Activated CD8-positive, alpha-beta T cell treated with anti-CD3 and anti-CD28 coated beads for 36 hours (primary cell): Measurements from ENCODE around the gene MTA3. TPM values are rescaled to one million over a fixed set of nuclear protein-coding genes. Genes with fewer than 3 reads are reported as not detected.
A peak's percentile ranks its signal among the peaks of the same experiment; 100 is the strongest.

Source experiments
- ATAC-seq: fragments of 200-7000 bp; cut with Tn5 transposase; one replicate; pipeline ENCODE4 v1.10.0; 2021; ENCODE audit warnings: mild to moderate bottlenecking, moderate library complexity
- CTCF ChIA-PET: fragments of 350-600 bp; sonication (Branson Sonifier 250); formaldehyde crosslinking; loops from one replicate; lab custom pipeline; 2021; ENCODE audit warnings: antibody characterized with exemption; lab: Charles Lee
- POLR2A ChIA-PET: fragments of 350-600 bp; sonication (Branson Sonifier 250); formaldehyde crosslinking; loops from one replicate; lab custom pipeline; 2021; ENCODE audit warnings: antibody characterized with exemption; lab: Charles Lee
- DNase-seq: peaks from one replicate; pipeline ENCODE4 v3.0.0-alpha.2; 2020
- H3K27ac Mint-ChIP-seq: one replicate; pipeline ENCODE4 v1.8.0; 2021; ENCODE audit warnings: mild to moderate bottlenecking, mixed read lengths
- H3K27me3 Mint-ChIP-seq: one replicate; pipeline ENCODE4 v1.8.0; 2021; ENCODE audit warnings: mixed read lengths
- H3K36me3 Mint-ChIP-seq: one replicate; pipeline ENCODE4 v1.8.0; 2021; ENCODE audit warnings: low read depth, mixed read lengths
- H3K4me1 Mint-ChIP-seq: one replicate; pipeline ENCODE4 v1.8.0; 2021; ENCODE audit warnings: low read depth, mixed read lengths
- H3K4me3 Mint-ChIP-seq: one replicate; pipeline ENCODE4 v1.8.0; 2021; ENCODE audit warnings: mild to moderate bottlenecking, moderate library complexity, mixed read lengths
- H3K9me3 Mint-ChIP-seq: one replicate; pipeline ENCODE4 v1.8.0; 2021; ENCODE audit warnings: mixed read lengths
- intact Hi-C: fragments of 100-400 bp; cut with micrococcal nuclease; formaldehyde crosslinking; loops from one replicate; pipeline ENCODE4 v1.10.0; 2022
- total RNA-seq, 2 experiments: library from RNA; stranded (reverse); gene quantifications; one replicate each; pipeline ENCODE4 v1.2.3, GENCODE V29; 2021
- TF ChIP-seq, protein P1 (sequence below): fragments of 200-600 bp; IDR thresholded peaks from one replicate; pipeline ENCODE4 v1.8.0; 2022; ENCODE audit warnings: antibody characterized with exemption, mild to moderate bottlenecking

Gene MTA3
- total RNA-seq, 2 experiments from 2014 or later: 32.6 to 35.9 TPM

- no peak for DNase-seq
- Mint-ChIP-seq H3K9me3 (no peaks in the 10 kb centered on the region), H3K36me3 (peaks cover 2% of the 10 kb centered on the region), H3K27me3 (no peaks in the 10 kb centered on the region), H3K4me3 (no peak overlapping the region), H3K27ac (no peak overlapping the region), H3K4me1 (no peaks in the 10 kb centered on the region)
- no peak for ATAC-seq
- ChIA-PET CTCF (no interaction called here), POLR2A (no interaction called here)
- intact Hi-C loops: no loop called here
- TF ChIP-seq, protein P1, sequence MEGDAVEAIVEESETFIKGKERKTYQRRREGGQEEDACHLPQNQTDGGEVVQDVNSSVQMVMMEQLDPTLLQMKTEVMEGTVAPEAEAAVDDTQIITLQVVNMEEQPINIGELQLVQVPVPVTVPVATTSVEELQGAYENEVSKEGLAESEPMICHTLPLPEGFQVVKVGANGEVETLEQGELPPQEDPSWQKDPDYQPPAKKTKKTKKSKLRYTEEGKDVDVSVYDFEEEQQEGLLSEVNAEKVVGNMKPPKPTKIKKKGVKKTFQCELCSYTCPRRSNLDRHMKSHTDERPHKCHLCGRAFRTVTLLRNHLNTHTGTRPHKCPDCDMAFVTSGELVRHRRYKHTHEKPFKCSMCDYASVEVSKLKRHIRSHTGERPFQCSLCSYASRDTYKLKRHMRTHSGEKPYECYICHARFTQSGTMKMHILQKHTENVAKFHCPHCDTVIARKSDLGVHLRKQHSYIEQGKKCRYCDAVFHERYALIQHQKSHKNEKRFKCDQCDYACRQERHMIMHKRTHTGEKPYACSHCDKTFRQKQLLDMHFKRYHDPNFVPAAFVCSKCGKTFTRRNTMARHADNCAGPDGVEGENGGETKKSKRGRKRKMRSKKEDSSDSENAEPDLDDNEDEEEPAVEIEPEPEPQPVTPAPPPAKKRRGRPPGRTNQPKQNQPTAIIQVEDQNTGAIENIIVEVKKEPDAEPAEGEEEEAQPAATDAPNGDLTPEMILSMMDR: no peak
These were observed 145.5 kb downstream of the MTA3 start for GRCh38 chr2:42713920-42714319.

DNA sequence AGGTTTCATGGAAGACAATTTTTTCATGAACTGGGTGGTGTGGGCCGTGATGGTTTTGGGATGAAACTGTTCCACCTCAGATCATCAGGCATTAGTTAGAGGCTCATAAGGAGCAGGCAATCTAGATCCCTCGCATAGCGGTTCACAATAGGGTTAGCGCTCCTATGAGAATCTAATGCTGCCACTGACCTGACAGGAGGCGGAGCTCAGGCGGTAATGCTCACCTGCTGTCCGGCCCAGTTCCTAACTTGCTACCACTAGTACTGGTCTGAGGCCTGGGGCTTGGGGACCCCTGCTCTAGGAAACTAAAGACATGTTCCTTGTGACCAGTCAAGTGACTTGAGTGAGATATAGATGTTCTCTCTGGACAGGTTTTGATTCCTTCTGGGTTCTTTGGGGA, 146.3 kb downstream of the MTA3 start:
- no peaks in the 10 kb centered on the region for H3K9me3 Mint-ChIP-seq

GRCh38 chr2:42721898-42722297, 153.5 kb downstream of the MTA3 start:
- TF ChIP-seq, protein P1: no peak
- intact Hi-C loops: no loop called here
- Mint-ChIP-seq H3K4me3 (no peak overlapping the region), H3K27me3 (no peaks in the 10 kb centered on the region), H3K4me1 (peaks cover 10% of the 10 kb centered on the region), H3K27ac (no peak overlapping the region), H3K36me3 (peaks cover 4% of the 10 kb centered on the region), H3K9me3 (no peaks in the 10 kb centered on the region)
- no peak for ATAC-seq
- ChIA-PET CTCF (no interaction called here), POLR2A (no interaction called here)
- DNase-seq: no peak

More for the DNA sequence above, 146.3 kb downstream of the MTA3 start:
- no peaks in the 10 kb centered on the region for H3K4me1 Mint-ChIP-seq
- no peaks in the 10 kb centered on the region for H3K27me3 Mint-ChIP-seq
- H3K36me3 Mint-ChIP-seq: no peaks in the 10 kb centered on the region
- intact Hi-C loops: no loop called here
- POLR2A ChIA-PET: no interaction called here
- H3K27ac Mint-ChIP-seq: no peak overlapping the region
- no peak overlapping the region for H3K4me3 Mint-ChIP-seq
- ATAC-seq (no peak), DNase-seq (no peak)
- CTCF ChIA-PET: no interaction called here
- TF ChIP-seq, protein P1: no peak

DNA sequence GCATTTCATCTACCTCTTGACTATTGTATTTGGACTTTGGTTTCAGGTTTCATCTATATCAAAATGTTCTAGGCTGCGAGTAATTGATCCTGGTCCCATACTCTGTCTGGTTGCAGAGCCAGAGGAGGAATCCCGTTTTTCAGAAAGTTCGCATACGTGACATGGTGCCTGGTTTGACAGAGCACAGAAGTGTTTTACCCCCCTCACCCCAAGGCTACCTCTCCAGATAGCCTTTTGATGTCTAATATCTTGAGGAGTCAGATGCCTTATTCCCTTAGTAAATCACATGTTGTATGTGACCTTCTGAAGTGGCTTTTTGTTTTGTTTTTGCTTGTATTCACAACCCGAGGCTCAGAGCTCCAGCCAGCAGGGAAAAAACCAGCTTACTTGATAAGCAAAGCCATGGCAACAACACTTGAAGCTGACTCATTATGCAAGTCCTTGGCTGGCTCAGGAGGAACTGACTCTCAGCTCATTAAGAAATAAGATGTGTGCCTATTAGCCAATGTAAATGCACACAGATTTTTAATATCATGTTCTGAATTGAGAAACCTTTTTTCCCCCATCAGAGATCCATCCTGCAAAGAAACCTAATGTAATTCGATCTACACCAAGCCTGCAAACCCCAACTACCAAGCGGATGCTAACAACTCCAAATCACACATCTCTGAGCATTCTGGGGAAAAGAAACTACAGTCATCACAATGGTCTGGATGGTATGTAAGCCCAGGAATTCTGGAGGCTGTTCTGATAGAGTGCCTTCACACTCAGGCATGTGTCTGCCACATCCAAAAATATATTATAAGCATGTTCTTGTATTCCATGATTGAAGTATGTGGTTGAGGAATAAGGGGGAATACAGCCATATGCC, 154.1 kb downstream of the MTA3 start:
- intact Hi-C loops: no loop called here
- Mint-ChIP-seq H3K27me3 (no peaks in the 10 kb centered on the region), H3K4me1 (peaks cover 10% of the 10 kb centered on the region), H3K36me3 (peaks cover 4% of the 10 kb centered on the region), H3K9me3 (no peaks in the 10 kb centered on the region), H3K27ac (no peak overlapping the region), H3K4me3 (no peak overlapping the region)
- DNase-seq: peak; percentile 71
- TF ChIP-seq, protein P1: no peak
- peak; percentile 96 for ATAC-seq
- POLR2A ChIA-PET: no interaction called here
- CTCF ChIA-PET: no interaction called here

GRCh38 chr2:42723465-42723864, 155.0 kb downstream of the MTA3 start:
- POLR2A ChIA-PET: no interaction called here
- DNase-seq (no peak), ATAC-seq (no peak)
- no peaks in the 10 kb centered on the region for H3K9me3 Mint-ChIP-seq
- intact Hi-C loops: no loop called here
- TF ChIP-seq, protein P1: no peak
- H3K4me1 Mint-ChIP-seq: peaks cover 10% of the 10 kb centered on the region
- H3K27ac Mint-ChIP-seq: no peak overlapping the region
- peaks cover 4% of the 10 kb centered on the region for H3K36me3 Mint-ChIP-seq
- no peaks in the 10 kb centered on the region for H3K27me3 Mint-ChIP-seq
- CTCF ChIA-PET: no interaction called here
- no peak overlapping the region for H3K4me3 Mint-ChIP-seq
